ENCODE results near the gene NSDHL. TPM values are rescaled to one million over a fixed set of nuclear protein-coding genes. Genes with fewer than 3 reads are reported as not detected.
A peak's percentile ranks its signal among the peaks of the same experiment; 100 is the strongest.
"Not testable (repeated sequence)": the region's sequence is repeated elsewhere in the genome, so short reads cannot be mapped to it uniquely, and the experiment has no call there.

NSDHL gene
- total RNA-seq, 2 donors from 2014 or later: 11.6 to 13.8 TPM

DNA sequence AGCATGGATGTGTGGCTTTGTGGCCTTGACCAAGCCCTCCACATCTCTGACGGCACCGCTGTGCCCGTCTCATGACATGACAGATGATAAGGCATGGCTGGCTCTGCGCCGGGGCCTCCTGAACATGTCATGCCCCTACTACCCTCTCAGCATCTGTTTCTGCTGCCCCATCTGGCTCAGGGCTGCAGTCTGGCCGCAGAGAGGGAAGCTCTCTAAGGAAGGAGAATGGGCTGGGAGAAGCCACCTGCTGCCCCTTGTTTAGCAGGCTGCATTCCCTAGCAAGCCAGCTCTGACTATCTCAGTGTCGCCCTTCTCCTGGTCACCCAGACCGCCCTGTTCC is 74.2 kb downstream of the NSDHL start:
- no peak overlapping the region for H3K27ac ChIP-seq
- no peak overlapping the region for H3K4me3 ChIP-seq
- TF ChIP-seq, protein P1, sequence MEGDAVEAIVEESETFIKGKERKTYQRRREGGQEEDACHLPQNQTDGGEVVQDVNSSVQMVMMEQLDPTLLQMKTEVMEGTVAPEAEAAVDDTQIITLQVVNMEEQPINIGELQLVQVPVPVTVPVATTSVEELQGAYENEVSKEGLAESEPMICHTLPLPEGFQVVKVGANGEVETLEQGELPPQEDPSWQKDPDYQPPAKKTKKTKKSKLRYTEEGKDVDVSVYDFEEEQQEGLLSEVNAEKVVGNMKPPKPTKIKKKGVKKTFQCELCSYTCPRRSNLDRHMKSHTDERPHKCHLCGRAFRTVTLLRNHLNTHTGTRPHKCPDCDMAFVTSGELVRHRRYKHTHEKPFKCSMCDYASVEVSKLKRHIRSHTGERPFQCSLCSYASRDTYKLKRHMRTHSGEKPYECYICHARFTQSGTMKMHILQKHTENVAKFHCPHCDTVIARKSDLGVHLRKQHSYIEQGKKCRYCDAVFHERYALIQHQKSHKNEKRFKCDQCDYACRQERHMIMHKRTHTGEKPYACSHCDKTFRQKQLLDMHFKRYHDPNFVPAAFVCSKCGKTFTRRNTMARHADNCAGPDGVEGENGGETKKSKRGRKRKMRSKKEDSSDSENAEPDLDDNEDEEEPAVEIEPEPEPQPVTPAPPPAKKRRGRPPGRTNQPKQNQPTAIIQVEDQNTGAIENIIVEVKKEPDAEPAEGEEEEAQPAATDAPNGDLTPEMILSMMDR (IDR thresholded peaks at IDR 0.05): no peak
- TF ChIP-seq POLR2A (IDR thresholded peaks at IDR 0.05): no peak
- no peak for TF ChIP-seq POLR2AphosphoS5 (IDR thresholded peaks at IDR 0.05)
- H3K4me1 ChIP-seq (replicated peaks): no peaks in the 10 kb centered on the region
- no peak for DNase-seq (ENCODE audit: low spot score)
- WGBS: 84% methylated on average over 8 of the region's 8 CpGs
- no peaks in the 10 kb centered on the region for H3K27me3 ChIP-seq (replicated peaks; ENCODE audit: insufficient read depth)
- intact Hi-C loops (cut with DNase I): no loop called here
- no peaks in the 10 kb centered on the region for H3K36me3 ChIP-seq
- H3K9me3 ChIP-seq: no peaks in the 10 kb centered on the region

DNA sequence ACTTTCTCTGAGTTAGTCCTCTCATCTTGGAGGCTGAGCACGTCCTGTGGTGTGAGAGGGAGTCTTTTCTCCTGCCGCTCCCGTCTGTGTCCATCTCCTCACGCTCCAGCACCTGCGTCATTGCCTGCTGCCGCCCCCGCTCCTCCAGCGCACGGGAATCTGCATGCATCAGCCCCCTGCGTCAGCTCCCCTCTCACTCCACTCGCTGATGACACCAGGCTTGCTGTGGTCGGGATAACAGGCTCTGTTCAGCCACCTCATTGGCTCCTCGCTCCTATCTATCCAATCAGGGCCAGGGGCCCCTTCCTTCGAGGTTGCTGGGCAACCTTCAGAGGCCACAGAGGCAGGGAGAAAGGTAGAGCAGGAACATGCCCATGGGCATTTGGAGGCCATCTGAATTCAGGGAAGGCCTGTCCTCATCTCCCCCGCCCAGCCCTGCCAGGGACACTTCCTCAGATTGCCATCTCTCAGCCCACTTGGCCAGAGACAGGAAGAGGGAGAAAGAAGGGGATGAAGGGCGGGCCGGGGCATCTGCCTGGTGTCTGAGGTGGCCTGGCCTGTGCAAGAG is 76.3 kb downstream of the NSDHL start:
- no peak overlapping the region for H3K27ac ChIP-seq
- WGBS: 59% methylated on average over 16 of the region's 17 CpGs
- H3K36me3 ChIP-seq: no peaks in the 10 kb centered on the region
- H3K9me3 ChIP-seq: no peaks in the 10 kb centered on the region
- intact Hi-C loops (cut with DNase I): no loop called here
- TF ChIP-seq, protein P1 (IDR thresholded peaks at IDR 0.05): no peak
- no peak overlapping the region for H3K4me3 ChIP-seq
- H3K27me3 ChIP-seq (replicated peaks; ENCODE audit: insufficient read depth): no peaks in the 10 kb centered on the region
- no peak for DNase-seq (ENCODE audit: low spot score)
- no peaks in the 10 kb centered on the region for H3K4me1 ChIP-seq (replicated peaks)

DNA sequence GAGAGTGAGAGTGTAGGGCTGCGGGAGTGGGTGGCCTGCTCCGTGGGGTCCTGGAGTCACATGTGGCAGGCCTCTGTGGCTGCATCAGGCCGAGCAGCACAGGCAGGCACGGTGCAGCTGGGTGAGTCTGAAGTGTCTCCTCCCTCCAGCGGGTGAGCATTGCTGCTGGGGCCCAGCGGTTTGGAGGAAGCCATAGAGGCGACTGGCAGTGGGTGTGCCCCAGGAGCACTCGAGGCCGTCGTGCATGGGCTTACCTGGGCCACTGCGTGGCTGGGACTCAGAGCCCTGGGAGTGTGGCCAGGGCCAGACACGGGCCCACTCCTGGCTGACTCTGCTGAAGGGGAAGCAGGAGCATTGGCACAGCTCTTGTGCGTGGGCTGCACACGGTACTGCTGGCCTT is 77.6 kb downstream of the NSDHL start:
- Histone ChIP-seq H3K4me3 (no peak overlapping the region), H3K9me3 (no peaks in the 10 kb centered on the region), H3K27ac (no peak overlapping the region), H3K4me1 (replicated peaks) (no peaks in the 10 kb centered on the region), H3K27me3 (replicated peaks; ENCODE audit: insufficient read depth) (no peaks in the 10 kb centered on the region), H3K36me3 (no peaks in the 10 kb centered on the region)
- intact Hi-C loops (cut with DNase I): no loop called here
- TF ChIP-seq POLR2A (IDR thresholded peaks at IDR 0.05) (no peak), POLR2AphosphoS5 (IDR thresholded peaks at IDR 0.05) (no peak)
- TF ChIP-seq, protein P1 (IDR thresholded peaks at IDR 0.05): no peak
- DNase-seq (ENCODE audit: low spot score): no peak
- WGBS: 71% methylated on average over 4 of the region's 14 CpGs

DNA sequence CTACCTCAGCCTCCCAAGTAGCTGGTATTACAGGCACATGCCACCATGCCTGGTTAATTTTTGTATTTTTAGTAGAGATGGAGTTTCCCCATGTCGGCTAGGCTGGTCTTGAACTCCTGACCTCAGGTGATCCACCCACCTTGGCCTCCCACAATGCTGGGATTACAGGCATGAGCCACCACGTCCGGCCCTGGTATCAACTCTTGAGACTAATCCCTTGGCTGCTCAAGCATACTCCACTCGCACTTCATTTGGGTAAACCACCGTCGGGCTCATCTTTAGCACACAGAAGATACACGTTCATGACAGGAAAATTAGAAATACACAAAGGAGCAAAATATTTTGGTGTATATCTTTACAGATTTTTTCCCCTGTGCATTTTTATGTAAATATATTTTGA is 79.2 kb downstream of the NSDHL start:
- H3K4me3 ChIP-seq; H3K27me3 ChIP-seq (replicated peaks; ENCODE audit: insufficient read depth); intact Hi-C loops (cut with DNase I); H3K36me3 ChIP-seq; DNase-seq (ENCODE audit: low spot score); H3K4me1 ChIP-seq (replicated peaks); H3K27ac ChIP-seq; H3K9me3 ChIP-seq: not testable (repeated sequence)
- whole genome bisulfite sequencing: 92% methylated on average over 7 of the region's 7 CpGs

DNA sequence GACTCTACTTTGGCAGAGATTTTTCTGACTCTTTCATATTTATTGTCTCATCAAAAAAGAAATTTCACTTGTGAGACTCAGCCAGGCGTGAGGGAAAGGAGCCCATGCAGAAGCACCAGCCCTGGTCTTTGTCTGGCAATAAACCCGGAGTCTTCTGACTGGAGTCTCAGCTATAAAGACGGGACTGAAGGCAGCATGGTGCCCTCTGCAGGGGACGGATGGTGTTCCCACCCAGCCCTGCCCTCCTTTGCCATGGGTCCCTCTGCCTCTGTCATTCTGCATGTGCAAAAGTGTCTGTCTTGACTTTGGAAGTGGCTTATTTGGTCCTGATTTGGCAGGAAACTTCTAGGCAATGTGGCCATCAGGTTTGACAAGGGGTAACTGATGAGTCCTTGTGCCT is 81.2 kb downstream of the NSDHL start:
- Histone ChIP-seq H3K9me3 (no peaks in the 10 kb centered on the region), H3K27ac (no peak overlapping the region), H3K27me3 (replicated peaks; ENCODE audit: insufficient read depth) (no peaks in the 10 kb centered on the region), H3K4me3 (no peak overlapping the region), H3K36me3 (no peaks in the 10 kb centered on the region), H3K4me1 (replicated peaks) (no peaks in the 10 kb centered on the region)
- no peak for DNase-seq (ENCODE audit: low spot score)
- TF ChIP-seq, protein P1 (IDR thresholded peaks at IDR 0.05): peak in 1 of 4 experiments; percentile 12
- TF ChIP-seq POLR2AphosphoS5 (IDR thresholded peaks at IDR 0.05): no peak
- intact Hi-C loops (cut with DNase I): no loop called here
- 47% methylated on average over 4 of the region's 4 CpGs for WGBS

Measured in prostate gland (tissue), 2 donors.